GM21786 (cell line): ENCODE measurements around the gene NR2F6.
"Not testable (repeated sequence)": the region's sequence is repeated elsewhere in the genome, so short reads cannot be mapped to it uniquely, and the experiment has no call there.

Experiments used
- ATAC-seq: cut with Tn5 transposase; IDR thresholded peaks from one replicate; pipeline ENCODE4 v1.9.1; 2021; ENCODE audit not compliant: unreplicated experiment

The NR2F6 gene

GRCh38 chr19:17213334-17213733 is 32.4 kb downstream of the NR2F6 start:
- no peak for ATAC-seq

GRCh38 chr19:17211547-17212446 is 33.9 kb downstream of the NR2F6 start:
- no peak for ATAC-seq

GRCh38 chr19:17210296-17210695 is 35.4 kb downstream of the NR2F6 start:
- ATAC-seq: no peak

GRCh38 chr19:17209126-17210036 is 36.3 kb downstream of the NR2F6 start:
- no peak for ATAC-seq

- no peak for ATAC-seq
Observed at GRCh38 chr19:17206736-17207581, 38.8 kb downstream of the NR2F6 start.

- ATAC-seq: no peak
Observed at GRCh38 chr19:17205237-17206140, 40.2 kb downstream of the NR2F6 start.

GRCh38 chr19:17202713-17203112 is 43.0 kb downstream of the NR2F6 start:
- no peak for ATAC-seq

- no peak for ATAC-seq
Observed at GRCh38 chr19:17202249-17202648, 43.5 kb downstream of the NR2F6 start.

- no peak for ATAC-seq
Observed at GRCh38 chr19:17200408-17201079, 45.2 kb downstream of the NR2F6 start.

- ATAC-seq: no peak
Observed at GRCh38 chr19:17197666-17198065, 48.1 kb downstream of the NR2F6 start.

GRCh38 chr19:17196610-17197009 is 49.1 kb downstream of the NR2F6 start:
- ATAC-seq: no peak

GRCh38 chr19:17195106-17195505 is 50.6 kb downstream of the NR2F6 start:
- no peak for ATAC-seq

- no peak for ATAC-seq
Observed at GRCh38 chr19:17194608-17195007, 51.1 kb downstream of the NR2F6 start.

GRCh38 chr19:17192751-17193150 is 53.0 kb downstream of the NR2F6 start:
- no peak for ATAC-seq

- ATAC-seq: not testable (repeated sequence)
Observed at GRCh38 chr19:17191736-17192135, 54.0 kb downstream of the NR2F6 start.

- no peak for ATAC-seq
Observed at GRCh38 chr19:17185590-17185989, 60.1 kb downstream of the NR2F6 start.

- ATAC-seq: no peak
Observed at GRCh38 chr19:17184371-17184841, 61.3 kb downstream of the NR2F6 start.

- ATAC-seq: no peak
Observed at GRCh38 chr19:17183858-17184321, 61.8 kb downstream of the NR2F6 start.

- ATAC-seq: no peak
Observed at GRCh38 chr19:17183271-17183761, 62.4 kb downstream of the NR2F6 start.
